ENCODE data around the gene ZFP90.
A peak's percentile ranks its signal among the peaks of the same experiment; 100 is the strongest.
"Not testable (repeated sequence)": the region's sequence is repeated elsewhere in the genome, so short reads cannot be mapped to it uniquely, and the experiment has no call there.

The ZFP90 gene

GRCh38 chr16:68519225-68519745 lies 19.8 kb upstream of the ZFP90 start:
- DNase-seq = no peak

DNA sequence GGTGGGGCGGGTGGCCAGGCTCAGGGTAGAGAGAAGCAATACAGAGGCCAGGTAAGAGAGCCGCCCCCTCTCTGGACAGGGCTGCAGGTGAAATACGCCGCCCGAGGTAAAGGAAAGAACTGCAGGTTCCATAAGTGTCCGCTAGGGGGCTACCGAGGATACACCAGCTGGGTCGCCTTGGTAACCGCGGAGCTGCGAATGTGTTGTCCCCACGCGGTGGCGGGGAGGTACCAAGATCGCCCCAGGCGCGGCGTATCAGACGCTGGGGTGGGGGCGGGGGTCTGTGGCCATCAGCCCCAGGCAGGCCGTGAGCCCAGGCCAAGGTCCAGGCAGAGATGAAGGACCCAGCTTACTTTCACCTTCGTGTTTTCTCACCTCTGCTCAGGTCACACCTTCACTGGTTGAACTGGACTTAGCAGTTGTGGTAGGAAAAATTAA lies 18.4 kb upstream of the ZFP90 start:
- DNase-seq = peak; percentile 89

DNA sequence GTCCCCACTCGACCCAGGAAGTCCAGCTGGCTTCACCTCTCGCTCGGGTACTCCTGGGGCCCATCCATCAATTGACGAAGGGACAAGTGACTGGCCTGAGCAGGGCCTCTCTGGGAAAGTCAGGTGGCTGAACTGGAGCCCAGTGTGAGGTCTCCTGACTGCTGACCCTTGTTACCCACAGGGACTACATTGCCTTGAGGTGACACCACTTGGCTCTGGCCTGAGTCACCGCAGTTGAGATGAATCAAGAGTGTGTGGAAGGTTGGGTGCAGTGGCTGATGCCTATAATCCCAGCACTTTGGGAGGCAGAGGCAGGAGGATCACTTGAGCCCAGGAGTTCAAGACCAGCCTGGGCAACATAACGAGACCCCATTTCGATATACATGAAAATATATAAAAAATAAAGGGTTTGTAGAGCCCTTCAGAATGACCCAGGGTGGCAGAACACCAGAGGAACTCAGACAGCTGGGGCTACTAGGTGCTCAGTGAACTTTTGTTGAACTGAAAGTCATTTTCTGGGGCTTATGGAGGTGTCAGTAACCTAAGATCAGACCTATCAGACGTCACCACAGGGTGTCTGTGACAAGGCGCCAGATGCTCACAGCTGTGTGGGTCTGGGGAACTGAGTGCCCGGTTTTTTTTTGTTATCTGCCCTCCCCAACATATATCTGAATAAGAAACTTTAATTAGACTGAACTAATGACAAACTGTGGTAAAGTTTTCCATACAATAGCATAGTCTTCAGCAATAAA lies 14.8 kb upstream of the ZFP90 start:
- no peak for DNase-seq

- DNase-seq = no peak
Measured at GRCh38 chr16:68526143-68526781, 12.8 kb upstream of the ZFP90 start.

GRCh38 chr16:68526782-68527145 lies 12.3 kb upstream of the ZFP90 start:
- no peak for DNase-seq

- no peak for DNase-seq
Measured at GRCh38 chr16:68528233-68528632, 10.9 kb upstream of the ZFP90 start.

- DNase-seq = peak; percentile 90
Measured at GRCh38 chr16:68528686-68529379, 10.3 kb upstream of the ZFP90 start.

DNA sequence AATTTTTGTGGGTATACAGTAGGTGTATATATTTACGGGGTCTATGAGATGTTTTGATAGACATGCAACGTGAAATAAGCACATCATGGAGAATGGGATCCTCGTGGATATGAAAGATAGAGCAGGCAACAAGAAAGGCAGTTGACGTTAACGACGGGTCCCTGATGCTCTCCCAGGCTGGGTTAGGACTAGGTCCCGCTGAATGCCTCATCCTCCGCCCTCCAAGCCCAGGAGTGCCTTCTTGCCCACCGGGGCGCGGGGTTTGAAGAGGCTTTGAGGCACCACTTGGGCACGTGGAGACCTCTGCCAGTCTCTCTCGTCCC lies 9.5 kb upstream of the ZFP90 start:
- DNase-seq = no peak

GRCh38 chr16:68529931-68530701 lies 9.0 kb upstream of the ZFP90 start:
- DNase-seq = peak; percentile 92

DNA sequence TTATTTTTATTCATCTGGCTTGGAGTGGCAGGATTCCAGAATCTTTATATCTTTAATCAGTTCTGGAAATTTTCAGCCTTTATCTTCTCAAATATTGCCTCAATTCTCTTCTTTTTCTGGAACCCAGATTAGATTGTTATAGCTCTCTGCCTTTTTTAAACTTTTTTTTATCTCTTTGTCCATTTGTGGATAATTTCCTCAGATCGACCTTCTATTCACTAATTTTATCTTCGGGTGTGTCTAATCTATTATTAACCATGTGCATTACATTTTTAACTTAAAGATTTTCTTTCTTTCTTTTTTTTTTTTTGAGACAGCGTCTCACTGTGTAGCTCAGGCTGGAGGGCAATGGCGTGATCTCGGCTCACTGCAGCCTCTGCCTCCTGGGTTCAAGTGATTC lies 5.2 kb upstream of the ZFP90 start:
- no peak for DNase-seq

- no peak for DNase-seq
Measured at GRCh38 chr16:68535331-68535730, 3.8 kb upstream of the ZFP90 start.

DNA sequence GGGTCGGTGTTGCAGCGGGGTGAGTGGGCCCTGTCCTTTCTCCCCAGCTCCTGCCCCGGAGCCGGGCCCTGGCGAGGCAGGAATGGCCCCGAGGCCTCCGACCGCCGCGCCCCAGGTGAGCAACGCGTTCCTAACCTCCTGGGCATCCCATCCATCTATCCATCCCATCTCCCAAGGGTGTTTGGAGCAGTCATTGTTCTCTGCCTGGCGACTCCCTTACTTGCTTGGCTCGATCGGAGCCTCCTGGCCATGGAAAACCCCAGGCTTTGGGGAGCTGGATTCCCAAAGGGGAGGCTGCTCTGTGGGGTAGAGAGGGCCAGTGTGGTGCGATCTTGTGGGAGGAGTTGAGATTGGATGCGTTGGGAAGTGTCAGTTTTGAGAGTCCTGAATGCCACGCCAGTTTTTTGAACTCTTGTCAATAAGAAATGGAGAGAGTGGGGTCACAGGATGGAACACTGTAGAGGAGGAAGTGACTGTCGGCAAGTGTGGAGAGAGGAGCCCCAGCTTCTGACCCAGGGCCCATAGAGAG lies 684 bp downstream of the ZFP90 start:
- peak; percentile 29 for DNase-seq

DNA sequence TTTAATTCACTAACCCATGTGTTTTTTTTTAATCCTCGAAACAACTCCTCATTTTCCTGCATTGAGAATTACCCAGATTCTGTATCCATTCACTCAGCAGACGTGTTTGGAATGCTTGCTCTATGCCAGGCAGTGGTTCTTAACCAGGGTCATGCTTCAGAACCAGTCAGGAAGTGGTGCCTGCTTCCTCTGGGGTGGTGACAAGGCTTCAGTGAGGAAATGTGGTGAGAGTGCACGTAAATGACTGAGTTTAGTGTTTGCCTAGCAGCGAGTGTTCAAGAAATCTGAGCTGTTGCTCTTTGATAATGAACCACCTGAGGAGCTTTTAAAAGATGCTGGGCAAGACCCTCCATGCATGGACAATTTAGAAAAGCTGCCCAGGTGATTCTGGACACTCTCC lies 9.9 kb downstream of the ZFP90 start:
- DNase-seq = no peak

- no peak for DNase-seq
Measured at GRCh38 chr16:68553186-68553585, 14.1 kb downstream of the ZFP90 start.

DNA sequence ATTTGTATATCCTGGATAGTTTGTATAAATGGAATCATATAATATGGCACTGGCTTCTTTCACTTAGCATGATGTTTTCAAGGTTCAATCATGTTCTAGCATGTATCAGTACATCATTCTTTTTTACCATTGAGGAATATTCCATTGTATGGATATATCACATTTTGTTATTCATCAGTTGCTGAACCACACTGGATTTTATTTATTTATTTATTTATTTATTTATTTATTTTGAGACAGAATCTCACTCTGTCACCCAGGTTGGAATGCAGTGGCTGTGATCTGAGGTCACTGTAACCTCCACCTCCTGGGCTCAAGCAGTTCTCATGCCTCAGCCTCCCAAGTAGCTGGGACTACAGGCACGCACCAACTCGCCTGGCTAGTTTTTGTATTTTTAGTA lies 21.2 kb downstream of the ZFP90 start:
- not testable (repeated sequence) for DNase-seq

GRCh38 chr16:68563631-68564381 lies 24.7 kb downstream of the ZFP90 start:
- DNase-seq = no peak

- no peak for DNase-seq
Measured at GRCh38 chr16:68564382-68564985, 25.4 kb downstream of the ZFP90 start.

- no peak for DNase-seq
Measured at GRCh38 chr16:68574479-68574878, 35.4 kb downstream of the ZFP90 start.

DNA sequence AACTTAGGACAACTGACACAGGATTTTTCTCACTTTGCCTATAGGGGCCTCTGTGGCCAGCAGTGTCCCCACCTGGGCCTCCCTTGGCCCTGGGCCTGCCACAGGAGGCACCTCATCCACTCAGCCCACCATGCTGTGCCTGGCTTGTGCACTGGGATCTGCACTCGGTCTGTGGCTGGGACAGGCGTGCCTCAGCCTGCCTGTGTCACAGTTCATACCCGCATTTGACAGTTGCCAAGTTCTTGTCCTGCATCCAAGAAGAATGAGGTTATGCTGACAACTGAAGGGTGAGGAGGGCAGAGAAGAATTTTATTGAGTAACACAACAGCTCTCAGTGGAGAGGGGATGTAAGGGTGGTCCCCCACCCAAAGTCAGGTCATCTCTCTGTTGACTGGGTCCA lies 36.0 kb downstream of the ZFP90 start:
- no peak for DNase-seq

DNA sequence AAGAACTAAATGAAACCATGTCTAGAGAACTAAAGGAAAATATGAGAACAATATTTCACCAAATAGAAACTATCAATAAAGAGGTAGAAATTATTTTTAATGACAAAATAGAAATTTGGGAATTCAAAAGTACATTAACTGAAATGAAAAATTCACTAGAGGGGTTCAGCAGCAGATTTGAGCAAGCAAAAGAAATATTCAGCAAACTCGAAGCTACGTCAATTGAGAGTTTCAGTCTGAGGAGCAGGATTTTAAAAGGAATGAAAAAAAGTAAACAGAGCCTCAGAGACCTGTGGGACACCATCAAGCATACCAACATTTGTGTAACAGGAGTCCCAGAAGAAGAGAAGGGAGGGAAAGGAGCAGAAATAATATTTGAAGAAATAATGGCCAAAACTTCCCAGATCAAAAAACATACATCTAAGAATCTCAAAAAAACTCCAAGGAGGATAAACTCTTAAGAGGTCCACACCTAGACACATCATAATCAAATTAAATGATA lies 38.3 kb downstream of the ZFP90 start:
- no peak for DNase-seq

- DNase-seq = peak; percentile 64
Measured at GRCh38 chr16:68590201-68590994, 51.3 kb downstream of the ZFP90 start.

Measured in right hindlimb (tissue), 1 donor.